GM21723 (cell line): ENCODE data around the gene PRKCD.

Experiments
- ATAC-seq: cut with Tn5 transposase; IDR thresholded peaks from one replicate; pipeline ENCODE4 v1.9.1; 2021; ENCODE audit warnings: mild to moderate bottlenecking, moderate library complexity; ENCODE audit not compliant: unreplicated experiment

The PRKCD gene

DNA sequence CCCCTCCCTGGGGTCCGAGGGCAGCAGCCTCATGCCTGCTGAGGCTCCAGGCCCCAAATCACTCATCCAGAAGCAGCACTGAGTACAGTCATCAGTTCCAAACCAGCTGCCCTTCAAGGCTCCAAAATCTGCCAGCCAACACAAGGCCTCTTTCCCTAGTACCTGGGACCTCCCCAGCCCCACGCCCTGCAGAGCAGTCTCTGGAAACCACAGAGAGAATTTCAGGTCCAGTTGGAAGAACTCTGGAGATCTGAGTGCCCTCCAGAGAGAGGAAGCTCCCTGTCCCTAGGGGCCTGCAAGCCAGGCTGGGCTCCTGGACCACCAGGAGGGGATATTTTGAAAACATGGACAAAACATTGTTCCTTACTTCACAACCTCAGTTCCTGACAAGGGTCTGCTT is 68.6 kb downstream of the PRKCD start:
- no peak for ATAC-seq

- ATAC-seq = no peak
Measured at GRCh38 chr3:53230041-53230621, 69.1 kb downstream of the PRKCD start.

DNA sequence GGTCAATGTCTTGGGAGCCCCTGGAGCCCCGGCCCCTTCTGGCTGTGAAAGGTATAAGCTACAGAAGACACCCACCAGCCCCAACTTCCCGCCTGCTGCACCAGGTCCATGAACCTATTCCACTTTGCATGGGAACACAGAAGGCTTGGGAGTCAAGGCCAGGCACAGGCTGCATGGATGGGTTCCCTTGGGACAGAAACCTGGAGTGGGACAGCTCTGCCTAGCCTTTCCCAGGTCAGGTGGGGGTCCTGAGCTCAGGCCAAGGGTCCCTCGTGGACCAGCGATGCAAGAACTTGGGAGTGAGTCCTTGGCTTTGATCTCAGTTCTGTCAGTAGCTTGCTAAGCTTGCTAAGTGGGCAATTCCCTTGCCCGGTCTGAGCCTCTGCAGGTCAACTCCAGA is 69.8 kb downstream of the PRKCD start:
- no peak for ATAC-seq

GRCh38 chr3:53231532-53232511 is 70.8 kb downstream of the PRKCD start:
- ATAC-seq = no peak

DNA sequence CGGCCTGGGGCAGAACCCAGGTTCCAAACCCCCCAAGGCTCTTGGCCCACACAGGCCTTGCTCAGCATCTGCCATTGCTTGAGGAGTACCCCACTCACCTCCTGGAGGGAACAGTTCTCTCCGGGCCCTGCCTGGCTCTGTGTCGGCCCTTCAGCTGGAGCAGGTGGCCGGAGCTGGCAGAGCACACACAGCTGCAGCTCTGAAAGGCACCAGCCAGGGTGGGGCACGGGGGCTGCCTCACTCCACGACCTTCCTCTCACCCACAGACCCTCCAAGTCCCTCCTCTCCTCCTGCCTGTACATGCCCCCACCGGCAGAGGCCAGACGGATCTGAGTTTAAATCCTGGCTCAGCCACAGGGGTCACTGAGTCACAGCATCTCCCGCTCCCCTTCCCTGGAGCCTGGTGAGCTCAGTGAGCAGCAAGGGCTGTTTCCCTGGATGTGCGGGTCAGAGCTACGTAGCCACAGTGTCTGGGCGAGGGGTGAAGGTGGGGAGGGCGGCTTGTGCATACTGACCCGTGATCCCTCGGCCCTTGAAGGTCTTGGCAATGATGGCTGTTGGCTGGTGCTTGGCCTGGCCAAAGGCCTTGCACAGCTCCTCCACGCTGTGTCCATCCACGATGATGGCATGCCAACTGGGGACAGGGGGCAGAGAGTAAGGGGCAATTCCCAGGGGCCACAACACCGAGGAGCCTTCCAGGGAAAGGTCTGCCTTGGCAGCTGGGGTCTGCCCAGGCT is 71.8 kb downstream of the PRKCD start:
- no peak for ATAC-seq

DNA sequence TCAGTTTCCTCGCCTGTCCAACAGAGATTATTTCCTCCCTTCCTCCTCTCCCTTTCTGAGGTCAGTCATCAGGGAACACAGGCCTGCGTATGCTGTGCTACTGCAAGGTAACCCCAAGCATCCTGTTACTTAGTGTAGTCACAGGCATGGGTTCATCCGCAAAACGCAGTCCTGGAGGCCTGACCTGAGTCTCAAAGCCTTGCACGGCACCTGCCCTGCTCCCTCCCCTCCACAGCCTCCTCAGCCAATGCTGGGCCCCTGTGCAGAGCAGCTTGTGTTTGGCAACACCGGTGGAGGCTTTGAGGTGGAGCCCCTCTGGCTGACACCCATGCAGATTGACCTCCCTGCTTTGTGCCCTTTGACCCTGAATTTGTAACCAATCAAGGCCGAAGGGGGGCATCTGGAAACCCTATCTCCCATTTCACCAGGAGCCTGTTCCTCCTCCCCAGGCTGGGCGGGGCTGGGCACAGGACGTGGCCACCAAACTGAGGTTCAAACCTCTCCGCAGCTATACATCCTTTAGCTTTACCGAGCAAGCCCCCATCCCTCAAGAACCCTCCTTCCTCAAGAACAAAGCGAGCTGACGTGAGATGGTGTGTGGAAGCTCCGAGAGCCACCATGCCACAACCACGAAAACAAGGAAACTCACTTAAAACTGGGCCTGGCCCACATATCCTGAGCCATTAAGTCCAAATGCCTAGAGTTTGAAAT is 73.3 kb downstream of the PRKCD start:
- no peak for ATAC-seq

DNA sequence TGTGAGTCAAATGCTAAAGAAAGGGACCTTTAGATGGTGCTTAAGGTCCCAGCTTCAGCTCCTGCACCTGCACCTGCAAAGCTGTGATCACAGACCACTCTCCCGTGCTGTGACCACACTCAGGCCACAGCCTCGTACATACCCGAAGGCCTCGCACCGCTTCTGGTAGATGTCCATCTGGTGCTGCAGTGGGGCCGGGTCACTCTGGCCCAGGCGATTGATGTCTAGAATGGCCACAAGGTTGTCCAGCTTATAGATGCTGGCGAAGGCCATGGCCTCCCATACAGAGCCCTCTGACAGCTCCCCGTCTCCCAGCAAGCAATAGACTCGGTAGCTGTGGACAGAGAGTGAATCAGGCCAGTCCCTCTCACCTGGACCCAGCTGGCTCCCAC is 73.8 kb downstream of the PRKCD start:
- ATAC-seq = no peak

- ATAC-seq = no peak
Measured at GRCh38 chr3:53235545-53235944, 74.5 kb downstream of the PRKCD start.

- no peak for ATAC-seq
Measured at GRCh38 chr3:53236112-53236841, 75.3 kb downstream of the PRKCD start.

DNA sequence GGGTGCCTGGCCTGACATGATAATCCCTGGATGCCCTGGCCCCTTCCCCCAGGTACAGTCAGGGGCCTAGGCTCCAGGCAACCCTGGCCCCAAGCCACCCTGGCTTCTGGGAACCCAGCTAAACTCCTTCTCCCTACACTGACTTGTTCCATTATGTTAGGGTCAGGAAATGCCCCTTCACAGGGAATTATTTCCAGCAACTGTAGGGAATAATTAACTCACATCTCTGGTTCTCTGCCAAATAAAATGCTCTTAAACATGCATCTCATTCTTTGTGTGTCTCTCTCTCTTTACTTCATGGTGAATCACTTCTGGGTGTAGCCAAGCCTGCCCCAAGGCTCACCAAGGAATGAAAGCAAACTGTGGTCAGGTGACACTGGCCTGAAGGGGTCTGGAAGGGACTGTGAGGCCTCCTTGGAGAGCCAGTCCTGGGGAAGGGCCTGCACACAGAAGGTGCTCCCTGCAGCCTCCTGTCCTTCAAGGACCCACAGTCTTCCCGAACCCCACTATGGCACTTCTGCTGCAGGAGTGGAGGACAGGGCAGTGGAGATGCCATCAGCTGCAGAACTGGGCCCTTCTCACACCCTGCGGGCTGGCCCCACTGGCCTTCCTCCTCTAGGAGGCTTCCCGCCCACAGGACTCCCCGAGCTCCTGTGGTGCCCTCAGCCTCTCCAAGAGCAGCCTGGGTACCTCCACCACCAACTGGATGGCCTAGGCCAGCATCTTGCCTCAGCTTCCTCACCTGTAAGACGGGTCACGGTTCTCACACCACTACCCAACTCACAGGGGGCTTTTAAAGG is 77.2 kb downstream of the PRKCD start:
- no peak for ATAC-seq

GRCh38 chr3:53238886-53239285 is 77.9 kb downstream of the PRKCD start:
- ATAC-seq = no peak

GRCh38 chr3:53239800-53240199 is 78.8 kb downstream of the PRKCD start:
- no peak for ATAC-seq

GRCh38 chr3:53240989-53241972 is 80.3 kb downstream of the PRKCD start:
- no peak for ATAC-seq

DNA sequence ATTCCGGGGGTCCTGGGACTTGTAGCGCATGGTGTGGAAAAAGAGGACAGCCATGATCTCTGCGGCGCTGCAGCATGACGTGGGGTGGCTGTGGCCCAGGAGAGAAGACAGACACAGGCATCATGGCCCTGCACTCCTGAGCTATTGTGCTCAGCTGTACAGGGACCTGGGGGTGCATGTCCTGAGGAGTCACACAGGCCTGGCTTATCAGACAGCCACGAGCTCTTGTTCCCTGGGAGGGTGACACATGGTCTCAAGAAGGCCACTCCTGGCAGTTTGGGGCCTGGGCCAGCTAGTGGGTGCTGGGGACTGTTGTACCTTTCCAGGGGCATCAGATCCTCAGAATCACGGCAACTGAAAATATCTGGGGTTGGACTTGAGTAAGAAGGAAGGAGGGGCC is 81.1 kb downstream of the PRKCD start:
- ATAC-seq = no peak
